ENCODE data around the gene AIF1L.

AIF1L gene

GRCh38 chr9:131117121-131117761 is 20.9 kb downstream of the AIF1L start:
- TF ChIP-seq CTCF (IDR thresholded peaks at IDR 0.05; ENCODE audit: low read depth, low read length): no peak
- DNase-seq (ENCODE audit: extremely low read depth, low read depth): no peak

- no peak for DNase-seq (ENCODE audit: extremely low read depth, low read depth)
- TF ChIP-seq CTCF (IDR thresholded peaks at IDR 0.05; ENCODE audit: low read depth, low read length): no peak
Measured at GRCh38 chr9:131117762-131118145, 21.4 kb downstream of the AIF1L start.

GRCh38 chr9:131119600-131119999 is 23.3 kb downstream of the AIF1L start:
- DNase-seq (ENCODE audit: extremely low read depth, low read depth): no peak
- TF ChIP-seq CTCF (IDR thresholded peaks at IDR 0.05; ENCODE audit: low read depth, low read length): no peak

- no peak for DNase-seq (ENCODE audit: extremely low read depth, low read depth)
- TF ChIP-seq CTCF (IDR thresholded peaks at IDR 0.05; ENCODE audit: low read depth, low read length): no peak
Measured at GRCh38 chr9:131120620-131121228, 24.4 kb downstream of the AIF1L start.

- TF ChIP-seq CTCF (IDR thresholded peaks at IDR 0.05; ENCODE audit: low read depth, low read length): no peak
Measured at GRCh38 chr9:131121346-131121745, 25.0 kb downstream of the AIF1L start.

GRCh38 chr9:131122158-131122557 is 25.8 kb downstream of the AIF1L start:
- DNase-seq (ENCODE audit: extremely low read depth, low read depth): no peak
- no peak for TF ChIP-seq CTCF (IDR thresholded peaks at IDR 0.05; ENCODE audit: low read depth, low read length)

More at GRCh38 chr9:131121346-131121745, 25.0 kb downstream of the AIF1L start:
- DNase-seq (ENCODE audit: extremely low read depth, low read depth): no peak

GRCh38 chr9:131125038-131125287 is 28.6 kb downstream of the AIF1L start:
- no peak for TF ChIP-seq CTCF (IDR thresholded peaks at IDR 0.05; ENCODE audit: low read depth, low read length)
- no peak for DNase-seq (ENCODE audit: extremely low read depth, low read depth)

All from AG09319 (cell line).